CD1c-positive myeloid dendritic cell (primary cell): ENCODE measurements around the gene TBC1D32.
A peak's percentile ranks its signal among the peaks of the same experiment; 100 is the strongest.
"Not testable (repeated sequence)": the region's sequence is repeated elsewhere in the genome, so short reads cannot be mapped to it uniquely, and the experiment has no call there.

ENCODE experiments used
- DNase-seq: peaks from one replicate; pipeline ENCODE4 v3.0.0-alpha.2; 2016; ENCODE audit errors: extremely low spot score

The TBC1D32 gene

GRCh38 chr6:121134922-121135321, 199.4 kb downstream of the TBC1D32 start:
- DNase-seq = no peak

DNA sequence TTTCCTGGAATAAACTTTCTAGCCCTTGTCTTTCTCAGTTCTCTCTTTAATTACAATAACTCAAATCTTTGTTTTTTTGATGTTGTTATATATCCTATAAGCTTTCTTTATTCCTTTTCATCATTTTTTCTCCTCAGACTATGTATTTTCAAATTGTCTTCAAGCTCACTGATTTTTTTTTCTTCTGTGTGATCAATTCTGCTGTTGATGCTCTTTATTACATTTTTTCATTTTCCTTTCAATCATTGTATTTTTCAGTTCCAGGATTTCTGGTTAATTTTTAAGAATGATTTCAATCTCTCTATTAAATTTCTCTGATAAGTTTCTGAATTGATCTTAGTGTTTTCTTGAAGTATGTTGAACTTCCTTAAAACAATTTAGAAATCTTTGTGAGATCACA, 209.7 kb downstream of the TBC1D32 start:
- no peak for DNase-seq

GRCh38 chr6:121112356-121112755, 221.9 kb downstream of the TBC1D32 start:
- DNase-seq = no peak

- DNase-seq = no peak
Measured at GRCh38 chr6:121110733-121111132, 223.5 kb downstream of the TBC1D32 start.

- no peak for DNase-seq
Measured at GRCh38 chr6:121106962-121107361, 227.3 kb downstream of the TBC1D32 start.

- DNase-seq = no peak
Measured at GRCh38 chr6:121105461-121105860, 228.8 kb downstream of the TBC1D32 start.

GRCh38 chr6:121093928-121094327, 240.4 kb downstream of the TBC1D32 start:
- no peak for DNase-seq

DNA sequence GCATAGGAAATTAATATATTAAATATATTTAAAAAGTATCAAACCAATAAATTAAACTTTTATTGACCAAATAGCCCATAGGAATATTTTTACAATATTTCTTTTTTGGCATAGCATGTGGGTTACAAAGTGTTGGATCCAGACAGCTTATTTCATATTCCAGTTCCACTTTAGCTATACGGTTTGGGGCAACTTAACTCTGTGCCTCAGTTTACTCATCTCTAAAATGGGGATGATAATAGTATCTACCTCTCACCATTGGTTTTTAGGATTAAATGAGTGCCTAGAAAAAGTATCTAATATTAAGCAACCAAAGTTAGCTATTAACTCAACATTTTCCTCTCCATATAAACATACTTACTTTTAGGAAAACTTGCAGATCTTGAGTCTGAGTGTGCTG, 243.8 kb downstream of the TBC1D32 start:
- DNase-seq = no peak

- DNase-seq = no peak
Measured at GRCh38 chr6:121086876-121087275, 247.4 kb downstream of the TBC1D32 start.

GRCh38 chr6:121076119-121076518, 258.2 kb downstream of the TBC1D32 start:
- DNase-seq = no peak

DNA sequence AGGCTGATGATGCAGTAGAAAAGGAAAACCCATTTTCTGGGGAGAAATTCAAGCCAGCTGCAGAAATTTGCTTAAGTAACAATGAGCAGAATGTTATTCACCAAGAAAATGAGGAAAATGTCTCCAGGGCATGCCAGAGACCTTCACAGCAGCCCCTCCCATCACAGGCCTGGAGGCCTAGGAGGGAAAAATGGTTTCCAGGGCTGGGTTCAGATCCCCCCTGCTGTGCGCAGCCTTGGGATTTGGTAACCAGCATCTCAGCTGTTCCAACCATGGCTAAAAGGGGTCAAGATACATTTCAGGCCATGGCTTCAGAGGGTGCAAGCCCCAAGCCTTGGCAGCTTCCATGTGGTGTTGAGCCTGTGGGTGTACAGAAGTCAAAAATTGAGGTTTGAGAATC, 265.5 kb downstream of the TBC1D32 start:
- DNase-seq = not testable (repeated sequence)

DNA sequence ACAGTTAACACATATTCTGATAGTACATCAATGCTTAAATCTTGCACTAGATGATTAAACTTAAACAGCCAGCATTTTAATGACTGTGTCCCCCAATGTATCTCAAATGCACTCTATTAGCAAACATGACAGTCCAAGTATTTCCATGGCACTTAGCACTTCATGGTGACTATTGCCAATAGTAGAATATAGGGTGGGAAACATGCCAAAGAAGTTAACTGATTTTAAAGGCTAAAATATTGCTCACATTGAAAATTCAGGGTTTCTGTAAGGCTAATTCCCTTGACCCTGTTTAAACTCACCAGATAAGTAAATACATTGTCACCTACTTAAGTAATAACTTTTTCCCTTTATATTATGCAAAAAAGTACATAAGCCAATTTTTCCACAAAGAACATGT, 266.9 kb downstream of the TBC1D32 start:
- DNase-seq = no peak

DNA sequence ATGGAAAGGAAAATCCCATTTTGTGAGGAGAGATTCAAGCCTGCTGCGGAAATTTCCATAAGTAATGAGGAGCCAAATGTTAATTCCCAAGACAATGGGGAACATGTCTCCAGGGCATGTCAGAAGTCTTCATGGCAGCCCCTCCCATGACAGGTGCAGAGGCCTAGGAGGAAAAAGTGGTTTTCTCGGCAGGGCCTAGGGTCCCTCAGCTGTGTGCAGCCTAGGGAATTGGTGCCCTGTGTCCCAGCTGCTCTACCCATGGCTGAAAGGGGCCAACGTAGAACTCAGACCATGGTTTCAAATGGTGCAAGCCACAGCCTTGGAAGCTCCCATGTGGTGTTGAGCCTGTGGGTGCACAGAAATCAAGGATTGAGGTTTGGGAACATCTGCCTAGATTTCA, 269.9 kb downstream of the TBC1D32 start:
- no peak for DNase-seq

DNA sequence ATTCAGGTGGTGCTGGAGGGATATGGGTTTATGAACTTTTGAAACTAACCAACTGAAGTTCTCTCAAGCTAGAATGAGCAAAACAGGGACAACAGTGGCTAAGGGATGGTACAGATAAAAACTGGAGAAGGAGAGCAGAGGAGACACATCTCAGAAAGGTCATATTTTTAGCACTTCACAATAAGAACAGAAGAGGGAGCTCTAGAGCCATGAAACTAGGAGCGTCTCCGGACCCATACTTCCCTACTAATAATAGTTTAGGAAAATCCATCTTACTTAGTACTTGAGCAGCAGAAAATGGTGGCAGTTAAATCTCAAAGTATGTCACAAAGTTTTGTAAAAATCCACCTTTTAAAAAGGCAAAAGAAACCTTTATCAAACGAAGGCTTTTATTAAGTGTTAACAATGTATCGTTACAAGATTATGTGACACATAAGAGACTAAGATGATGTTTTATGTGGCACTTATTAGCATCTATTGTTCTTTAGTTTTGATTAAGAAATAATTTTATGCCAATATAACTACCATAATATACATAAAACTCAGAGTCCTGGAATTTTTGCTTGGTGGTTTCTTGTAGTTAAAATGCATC, 278.6 kb downstream of the TBC1D32 start:
- DNase-seq = peak; percentile 58

GRCh38 chr6:121048593-121048992, 285.7 kb downstream of the TBC1D32 start:
- not testable (repeated sequence) for DNase-seq

GRCh38 chr6:121044905-121045304, 289.4 kb downstream of the TBC1D32 start:
- not testable (repeated sequence) for DNase-seq

DNA sequence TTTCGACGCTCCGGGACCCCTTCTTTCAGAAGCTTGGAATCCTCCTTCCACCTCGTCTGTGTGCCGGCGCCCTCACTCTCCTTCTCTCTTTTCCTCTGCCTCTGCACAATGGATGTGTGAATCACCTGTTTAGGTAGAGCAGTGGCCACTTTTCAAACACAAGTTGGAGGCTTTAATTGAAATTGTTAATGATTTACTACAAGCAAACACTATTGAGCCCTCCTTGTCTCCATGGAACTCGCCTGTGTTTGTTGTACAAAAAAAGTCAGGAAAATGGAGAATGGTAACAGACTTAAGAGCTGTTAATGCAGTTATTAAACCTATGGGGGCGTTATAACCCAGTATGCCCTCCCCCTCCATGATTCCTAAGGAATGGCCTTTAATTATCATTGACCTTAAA, 290.6 kb downstream of the TBC1D32 start:
- not testable (repeated sequence) for DNase-seq

GRCh38 chr6:121043211-121043610, 291.1 kb downstream of the TBC1D32 start:
- not testable (repeated sequence) for DNase-seq

DNA sequence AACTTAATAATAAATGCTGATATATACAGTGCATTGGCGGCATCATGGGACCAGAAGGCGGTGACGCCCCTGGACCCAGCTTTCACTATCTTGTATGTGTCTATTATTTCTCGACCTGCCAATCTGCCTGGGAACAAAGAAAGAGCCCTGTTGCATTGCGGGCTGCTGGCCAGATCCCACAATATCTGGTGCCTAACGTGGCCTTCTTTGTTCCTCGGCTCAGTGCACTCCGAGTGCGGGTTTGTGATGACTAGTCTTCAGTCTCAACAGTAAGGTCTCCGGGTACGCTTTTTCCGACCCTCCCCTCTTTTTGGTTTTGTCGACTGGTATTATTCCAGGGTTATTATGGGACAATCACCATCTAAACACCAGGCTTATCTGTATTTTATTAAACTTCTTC, 291.5 kb downstream of the TBC1D32 start:
- DNase-seq = no peak

DNA sequence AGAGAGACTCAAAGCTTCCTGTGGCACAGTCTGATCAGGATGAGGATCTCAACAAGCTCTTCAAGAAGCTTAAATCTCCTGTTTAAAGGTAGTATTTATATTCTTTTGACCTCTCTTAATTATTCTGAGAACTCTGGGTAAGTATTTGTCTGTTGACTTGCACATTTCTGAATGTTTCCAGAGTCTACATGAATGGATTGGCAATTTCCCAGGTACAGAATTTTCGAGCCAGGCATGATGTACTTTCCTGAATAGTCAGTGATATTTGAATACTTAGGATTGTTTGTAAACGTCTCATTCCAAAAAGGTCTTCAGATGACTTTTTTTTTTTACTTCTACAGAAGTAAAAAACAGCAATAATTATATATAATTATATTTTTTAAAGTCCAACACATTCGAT, 293.4 kb downstream of the TBC1D32 start:
- no peak for DNase-seq

DNA sequence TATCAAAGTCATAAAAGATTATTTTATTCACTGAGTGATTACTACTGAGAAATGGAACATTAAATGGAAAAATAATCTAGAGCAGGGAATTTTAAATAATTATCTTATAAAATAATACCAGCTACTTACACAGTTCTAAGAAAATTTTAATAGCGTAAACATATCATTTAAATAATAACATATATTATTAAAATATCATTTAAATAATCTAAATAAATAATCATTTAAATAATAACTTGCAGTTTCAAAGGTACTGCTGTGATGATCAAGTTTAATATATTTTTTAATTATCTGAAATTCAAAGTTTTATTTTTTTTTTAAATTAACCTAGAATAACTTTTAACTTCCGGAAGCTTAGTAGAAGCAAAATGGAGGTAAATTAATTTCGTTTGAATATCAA, 301.2 kb downstream of the TBC1D32 start:
- no peak for DNase-seq

- DNase-seq = no peak
Measured at GRCh38 chr6:121032268-121033006, 301.8 kb downstream of the TBC1D32 start.
